Endothelial cell of umbilical vein (primary cell): ENCODE results near the gene HNRNPLL. TPM values are rescaled to one million over a fixed set of nuclear protein-coding genes. Genes with fewer than 3 reads are reported as not detected.

Experiments used
- BruUV-seq: library from RNA; stranded (reverse); fragments of 400-500 nt; replicated peaks from 2 replicates; lab custom pipeline; 2021; lab: Mats Ljungman, UMichigan
- CTCF ChIA-PET: fragments of 300-600, 350-600 bp; sonication (Branson Sonifier 250); formaldehyde crosslinking; loops from one replicate; lab custom pipeline; 2021; ENCODE audit warnings: antibody characterized with exemption, inconsistent platforms; lab: Charles Lee
- POLR2A ChIA-PET: fragments of 300-600, 350-600 bp; sonication (Branson Sonifier 250); formaldehyde crosslinking; loops from one replicate; lab custom pipeline; 2021; ENCODE audit warnings: antibody characterized with exemption, inconsistent platforms; lab: Charles Lee
- DNase-seq: peaks from one replicate; pipeline ENCODE4 v3.0.0-alpha.2; 2011; ENCODE audit warnings: low read depth, low spot score
- FAIRE-seq: peaks from 2 replicates; lab custom pipeline; 2011; peaks lifted over from hg19 to GRCh38; lab: Jason Lieb, UNC
- H2AFZ ChIP-seq: 2 replicates; pipeline ENCODE4 v1.6.0; 2012; ENCODE audit warnings: low read depth, low read length, control low read depth, inconsistent platforms
- H3K27ac ChIP-seq: 2 replicates; pipeline ENCODE4 v1.5.1; 2011; ENCODE audit warnings: low read depth, mild to moderate bottlenecking, control low read depth, low read length, moderate library complexity; ENCODE audit not compliant: insufficient read depth
- H3K27me3 ChIP-seq, 2 experiments: 2 replicates each; pipeline versions ENCODE4 v1.6.0 to v1.6.1; 2011; ENCODE audit warnings: low read length in 2 of 2, mixed read lengths in 1 of 2; ENCODE audit not compliant: control insufficient read depth in 2 of 2, insufficient read depth in 2 of 2
- H3K36me3 ChIP-seq, 2 experiments: 2 replicates in 1 of 2; 3 replicates in 1 of 2; pipeline ENCODE4 v1.5.1; 2011; ENCODE audit warnings: low read length in 2 of 2, mild to moderate bottlenecking in 1 of 2, moderate library complexity in 1 of 2; ENCODE audit not compliant: control insufficient read depth in 2 of 2, insufficient read depth in 2 of 2; ENCODE audit errors: extremely low read depth in 1 of 2
- H3K4me1 ChIP-seq: 3 replicates; pipeline ENCODE4 v1.5.1; 2011; ENCODE audit warnings: mild to moderate bottlenecking, low read length; ENCODE audit not compliant: control insufficient read depth, insufficient read depth; ENCODE audit errors: extremely low read depth
- H3K4me2 ChIP-seq: 2 replicates; pipeline ENCODE4 v1.6.1; 2011; ENCODE audit warnings: low read length, control low read depth, mixed read lengths; ENCODE audit not compliant: insufficient read depth
- H3K4me3 ChIP-seq, 3 experiments: fragments of 200-600 bp in 1 of 3; sonication (generic), shearing (Covaris generic) in 1 of 3; replicated peaks in 1 of 3; 2 replicates each; pipeline ENCODE4 v1.5.1; 2011 to 2016; ENCODE audit warnings: control low read depth in 3 of 3, low read length in 3 of 3, mild to moderate bottlenecking in 2 of 3, inconsistent platforms in 1 of 3, low read depth in 1 of 3, moderate library complexity in 1 of 3; ENCODE audit not compliant: insufficient read depth in 1 of 3
- H3K79me2 ChIP-seq: 2 replicates; pipeline ENCODE4 v1.6.0; 2012; ENCODE audit warnings: low read length, inconsistent platforms; ENCODE audit not compliant: control insufficient read depth, insufficient read depth
- H3K9ac ChIP-seq: replicated peaks from 2 replicates; pipeline ENCODE3; 2011; ENCODE audit warnings: low read length, control low read depth; ENCODE audit not compliant: insufficient read depth; ENCODE audit errors: extremely low read depth
- H3K9me1 ChIP-seq: replicated peaks from 3 replicates; pipeline ENCODE4 v1.6.0; 2011; ENCODE audit warnings: mild to moderate bottlenecking, low read length; ENCODE audit not compliant: control insufficient read depth, insufficient read depth; ENCODE audit errors: extremely low read depth
- H3K9me3 ChIP-seq: replicated peaks from 2 replicates; pipeline ENCODE4 v1.5.1; 2012; ENCODE audit warnings: low read length, inconsistent platforms; ENCODE audit not compliant: control insufficient read depth, insufficient read depth
- H4K20me1 ChIP-seq: replicated peaks from 2 replicates; pipeline ENCODE3; 2011; ENCODE audit warnings: mild to moderate bottlenecking, low read length; ENCODE audit not compliant: control insufficient read depth, insufficient read depth; ENCODE audit errors: extremely low read depth
- EZH2 ChIP-seq: IDR thresholded peaks from 2 replicates; pipeline ENCODE4 v1.6.1; 2012; ENCODE audit warnings: borderline replicate concordance, low read depth, mild to moderate bottlenecking, moderate library complexity, low read length, inconsistent platforms; ENCODE audit not compliant: severe bottlenecking
- FOS ChIP-seq: IDR thresholded peaks from 2 replicates; pipeline ENCODE4 v1.6.1; 2011; ENCODE audit warnings: mild to moderate bottlenecking, low read length, moderate library complexity, borderline replicate concordance; ENCODE audit not compliant: insufficient read depth
- GATA2 ChIP-seq: IDR thresholded peaks from 2 replicates; pipeline ENCODE4 v1.7.0; 2011; ENCODE audit warnings: low read depth, mild to moderate bottlenecking, moderate library complexity, mixed read lengths, low read length; ENCODE audit not compliant: insufficient read length, insufficient read depth
- JUN ChIP-seq: IDR thresholded peaks from 2 replicates; pipeline ENCODE4 v1.6.1; 2011; ENCODE audit warnings: borderline replicate concordance, low read depth; ENCODE audit not compliant: insufficient read length, insufficient read depth
- MYC ChIP-seq: IDR thresholded peaks from one replicate; pipeline ENCODE4 v1.6.1; 2011; ENCODE audit warnings: mild to moderate bottlenecking, low read depth, low read length
- POLR2A ChIP-seq: IDR thresholded peaks from 2 replicates; pipeline ENCODE4 v1.6.1; 2012; ENCODE audit warnings: low read depth, mild to moderate bottlenecking, control low read depth, low read length
- POLR2AphosphoS5 ChIP-seq: IDR thresholded peaks from 2 replicates; pipeline ENCODE4 v1.6.1; 2012; ENCODE audit warnings: low read depth, mild to moderate bottlenecking, control low read depth, low read length, moderate library complexity; ENCODE audit not compliant: insufficient read depth
- dilution Hi-C: fragments of 300-500 bp; cut with MboI; formaldehyde crosslinking; loops from one replicate; pipeline ENCODE4 v1.15.0; 2019; ENCODE audit warnings: low sequenced_read_pairs; ENCODE audit not compliant: extremely low pct_ligation_motif_present
- intact Hi-C: fragments of 100-400 bp; cut with micrococcal nuclease; formaldehyde crosslinking; loops from one replicate; pipeline ENCODE4 v1.10.0; 2022
- polyA plus RNA-seq, 4 experiments: library from polyadenylated mRNA; depleted of rRNA in 3 of 4; stranded (reverse) in 3 of 4; unstranded in 1 of 4; fragments of >200 nt; gene quantifications; 2 replicates each; pipeline versions ENCODE4 v1.2.1 to v1.2.3, GENCODE V29; 2011 to 2012; ENCODE audit warnings: missing spikeins in 1 of 4
- total RNA-seq: library from RNA; stranded (reverse); gene quantifications from 2 replicates; pipeline ENCODE4 v1.2.3, GENCODE V29; 2021
- TF ChIP-seq, protein P1 (sequence below): IDR thresholded peaks from 2 replicates; pipeline ENCODE4 v1.6.1; 2011; ENCODE audit not compliant: insufficient read depth, insufficient read length
- TF ChIP-seq, protein P2 (sequence below), 2 donors: IDR thresholded peaks; 1 replicate in 1 of 2; 2 replicates in 1 of 2; pipeline ENCODE4 v1.5.1; 2011; ENCODE audit warnings: low read length in 2 of 2, mild to moderate bottlenecking in 2 of 2, moderate library complexity in 2 of 2, control low read depth in 1 of 2, inconsistent platforms in 1 of 2, low read depth in 1 of 2; ENCODE audit not compliant: insufficient read depth in 1 of 2; ENCODE audit errors: extremely low read depth in 1 of 2

Gene HNRNPLL
- total and polyA plus RNA-seq, 2 donors (not counting 3 experiments of a cell fraction or from before 2014, with no cell fraction given), result 19.8 to 56.2 TPM

DNA sequence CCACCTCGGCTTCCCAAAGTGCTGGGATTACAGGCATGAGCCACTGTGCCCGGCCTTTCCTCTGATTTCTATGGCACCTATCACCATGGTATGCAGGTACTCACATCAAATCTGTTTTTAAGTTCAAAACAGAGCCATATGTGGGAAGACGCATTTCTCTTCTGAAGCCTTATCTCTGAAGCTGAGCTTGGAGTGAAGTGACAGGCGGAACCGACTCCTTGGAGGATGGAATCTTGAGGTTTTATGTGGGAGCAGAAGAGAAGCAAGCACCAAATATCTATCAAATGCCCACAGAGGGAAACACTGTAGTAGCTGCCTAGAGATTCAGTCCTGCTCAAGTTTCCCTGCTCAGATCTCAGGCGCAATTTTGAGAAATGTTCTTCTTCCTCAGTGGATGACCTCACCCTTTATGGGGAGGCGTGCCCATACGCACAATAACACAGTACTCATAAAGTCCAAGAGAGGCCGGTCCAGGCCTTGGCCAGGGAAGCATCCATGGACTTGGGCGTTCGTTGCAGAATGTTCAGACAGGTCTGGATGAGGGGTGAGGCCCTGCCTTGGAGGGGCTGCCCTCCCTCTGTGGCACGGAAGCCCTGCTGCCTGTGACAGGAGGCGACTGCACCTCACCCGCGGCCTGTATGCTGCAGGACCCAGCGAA lies 67.9 kb downstream of the HNRNPLL start:
- Histone ChIP-seq H3K9ac (no peak overlapping the region), H3K36me3 (no peaks in the 10 kb centered on the region), H3K4me2 (no peak overlapping the region), H3K27ac (no peak overlapping the region), H3K79me2 (no peaks in the 10 kb centered on the region), H4K20me1 (no peaks in the 10 kb centered on the region), H3K4me3 (no peak overlapping the region), H3K9me1 (no peaks in the 10 kb centered on the region), H3K27me3 (no peaks in the 10 kb centered on the region), H3K9me3 (no peaks in the 10 kb centered on the region), H2AFZ (no peak overlapping the region), H3K4me1 (no peaks in the 10 kb centered on the region)
- no peak for DNase-seq
- POLR2A ChIA-PET, result no interaction called here
- BruUV-seq, result no TSS peak
- TF ChIP-seq JUN, result peak; percentile 6
- TF ChIP-seq EZH2, result no peak
- dilution Hi-C loops (no loop called here), intact Hi-C loops (loop anchor here (1.0 to 10.0 kb wide), 2 partner anchors 160 to 300 kb away; partner anchors contain the start of gene ATL2)
- CTCF ChIA-PET, result interaction anchor here (0.8 to 3.6 kb wide), 13 partner anchors 8 to 219 kb away, joined by 3 to 23 read pairs (median 8); partner anchors contain the start of gene HNRNPLL
- no peak for FAIRE-seq

DNA sequence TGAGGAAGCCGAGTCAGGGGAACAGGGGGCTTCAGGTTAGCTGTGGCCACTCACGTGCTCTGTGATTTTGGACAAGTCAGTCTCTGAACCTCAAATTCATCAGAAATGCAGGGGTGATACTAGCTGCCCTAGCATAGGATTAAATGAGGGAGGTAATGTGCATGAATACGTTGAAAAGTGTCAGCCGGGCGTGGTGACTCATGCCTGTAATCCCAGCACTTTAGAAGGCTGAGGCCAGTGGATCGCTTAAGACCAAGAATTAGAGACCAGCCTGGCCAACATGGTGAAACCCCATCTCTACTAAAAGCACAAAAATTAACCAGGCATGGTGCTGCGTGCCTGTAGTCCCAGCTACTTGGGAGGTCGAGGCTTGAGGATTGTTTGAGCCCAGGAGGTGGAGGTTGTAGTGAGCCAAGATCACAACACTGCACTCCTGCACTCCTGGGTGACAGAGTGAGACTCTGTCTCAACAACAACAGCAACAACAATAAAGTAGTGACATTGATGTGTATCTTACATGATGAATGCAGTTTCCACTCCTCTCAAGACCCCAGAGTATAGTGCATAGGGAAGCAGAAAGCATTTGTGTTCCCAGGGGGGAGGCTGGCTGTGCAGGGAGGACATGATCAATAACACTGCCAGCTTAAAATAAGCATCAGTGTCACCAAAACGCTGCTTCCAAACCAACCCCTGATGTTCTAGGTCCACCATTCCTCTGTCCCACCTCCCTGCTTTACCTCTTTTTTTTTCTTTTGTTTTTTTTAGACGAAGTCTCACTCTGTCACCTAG lies 68.8 kb downstream of the HNRNPLL start:
- no peak for FAIRE-seq
- Histone ChIP-seq H3K27me3 (no peaks in the 10 kb centered on the region), H3K36me3 (no peaks in the 10 kb centered on the region), H3K4me2 (no peak overlapping the region), H3K4me1 (no peaks in the 10 kb centered on the region), H3K79me2 (no peaks in the 10 kb centered on the region), H3K27ac (no peak overlapping the region), H3K4me3 (no peak overlapping the region), H3K9me1 (no peaks in the 10 kb centered on the region), H2AFZ (no peak overlapping the region), H3K9ac (no peak overlapping the region), H3K9me3 (no peaks in the 10 kb centered on the region), H4K20me1 (no peaks in the 10 kb centered on the region)
- CTCF ChIA-PET, result interaction anchor here (0.8 to 2.2 kb wide), 3 partner anchors 26 to 218 kb away, joined by 3 to 8 read pairs (median 3); no protein-coding TSS in a partner anchor
- dilution Hi-C loops (no loop called here), intact Hi-C loops (loop anchor here (10.0 kb wide), 1 partner anchor 159 kb away; the partner anchor contains the start of gene ATL2)
- TF ChIP-seq POLR2A (no peak), POLR2AphosphoS5 (no peak), JUN (no peak), GATA2 (no peak), EZH2 (no peak), FOS (no peak), MYC (no peak)
- TF ChIP-seq, protein P1, sequence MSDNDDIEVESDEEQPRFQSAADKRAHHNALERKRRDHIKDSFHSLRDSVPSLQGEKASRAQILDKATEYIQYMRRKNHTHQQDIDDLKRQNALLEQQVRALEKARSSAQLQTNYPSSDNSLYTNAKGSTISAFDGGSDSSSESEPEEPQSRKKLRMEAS, result no peak
- TF ChIP-seq, protein P2, sequence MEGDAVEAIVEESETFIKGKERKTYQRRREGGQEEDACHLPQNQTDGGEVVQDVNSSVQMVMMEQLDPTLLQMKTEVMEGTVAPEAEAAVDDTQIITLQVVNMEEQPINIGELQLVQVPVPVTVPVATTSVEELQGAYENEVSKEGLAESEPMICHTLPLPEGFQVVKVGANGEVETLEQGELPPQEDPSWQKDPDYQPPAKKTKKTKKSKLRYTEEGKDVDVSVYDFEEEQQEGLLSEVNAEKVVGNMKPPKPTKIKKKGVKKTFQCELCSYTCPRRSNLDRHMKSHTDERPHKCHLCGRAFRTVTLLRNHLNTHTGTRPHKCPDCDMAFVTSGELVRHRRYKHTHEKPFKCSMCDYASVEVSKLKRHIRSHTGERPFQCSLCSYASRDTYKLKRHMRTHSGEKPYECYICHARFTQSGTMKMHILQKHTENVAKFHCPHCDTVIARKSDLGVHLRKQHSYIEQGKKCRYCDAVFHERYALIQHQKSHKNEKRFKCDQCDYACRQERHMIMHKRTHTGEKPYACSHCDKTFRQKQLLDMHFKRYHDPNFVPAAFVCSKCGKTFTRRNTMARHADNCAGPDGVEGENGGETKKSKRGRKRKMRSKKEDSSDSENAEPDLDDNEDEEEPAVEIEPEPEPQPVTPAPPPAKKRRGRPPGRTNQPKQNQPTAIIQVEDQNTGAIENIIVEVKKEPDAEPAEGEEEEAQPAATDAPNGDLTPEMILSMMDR (IDR thresholded peaks at IDR 0.05; ENCODE audit: extremely low read depth in 1 of 2, insufficient read depth in 1 of 2, low read depth in 1 of 2, low read length in 2 of 2), result no peak
- DNase-seq, result no peak
- no TSS peak for BruUV-seq
- POLR2A ChIA-PET, result no interaction called here
